Progenitor cell of endocrine pancreas (in vitro differentiated cells): Measurements from ENCODE around the gene SH3GL1. TPM values are rescaled to one million over a fixed set of nuclear protein-coding genes. Genes with fewer than 3 reads are reported as not detected.

Experiments
- DNase-seq: peaks from one replicate; pipeline ENCODE4 v3.0.0; 2021; ENCODE audit warnings: low spot score; ENCODE audit not compliant: unreplicated experiment
- H3K27ac Mint-ChIP-seq: 2 replicates; pipeline ENCODE4 v1.8.0; 2021; ENCODE audit warnings: mild to moderate bottlenecking, moderate library complexity, mixed read lengths
- H3K27me3 Mint-ChIP-seq: 2 replicates; pipeline ENCODE4 v1.8.0; 2021; ENCODE audit warnings: mixed read lengths
- H3K36me3 Mint-ChIP-seq: 2 replicates; pipeline ENCODE4 v1.8.0; 2022; ENCODE audit warnings: mixed read lengths; ENCODE audit not compliant: insufficient read depth
- H3K4me1 Mint-ChIP-seq: 2 replicates; pipeline ENCODE4 v1.8.0; 2021; ENCODE audit warnings: low read depth, mixed read lengths
- H3K4me3 Mint-ChIP-seq: 2 replicates; pipeline ENCODE4 v1.8.0; 2021; ENCODE audit warnings: low read depth, mild to moderate bottlenecking, moderate library complexity, mixed read lengths
- H3K9me3 Mint-ChIP-seq: 2 replicates; pipeline ENCODE4 v1.8.0; 2021; ENCODE audit warnings: low read depth, mixed read lengths
- CTCF ChIP-seq: fragments of 200-600 bp; sonication (generic); IDR thresholded peaks from one replicate; pipeline ENCODE4 v1.5.0; 2021; ENCODE audit warnings: antibody characterized with exemption, mild to moderate bottlenecking; ENCODE audit not compliant: unreplicated experiment
- total RNA-seq: library from RNA; stranded (reverse); gene quantifications from 2 replicates; pipeline ENCODE4 v1.2.1, GENCODE V29; 2021

The SH3GL1 gene
- total RNA-seq, 1 donor from 2014 or later = 55.6 TPM

GRCh38 chr19:4328243-4328990, 71.9 kb downstream of the SH3GL1 start:
- peaks cover 9% of the 10 kb centered on the region for H3K27me3 Mint-ChIP-seq

GRCh38 chr19:4327877-4328242, 72.5 kb downstream of the SH3GL1 start:
- H3K9me3 Mint-ChIP-seq = no peaks in the 10 kb centered on the region
- H3K4me3 Mint-ChIP-seq = peak overlapping the region; percentile 60
- DNase-seq = no peak
- peaks cover 4% of the 10 kb centered on the region for H3K36me3 Mint-ChIP-seq
- peaks cover 2% of the 10 kb centered on the region for H3K4me1 Mint-ChIP-seq
- no peak for TF ChIP-seq CTCF
- peaks cover 9% of the 10 kb centered on the region for H3K27me3 Mint-ChIP-seq
- peak overlapping the region; percentile 81 for H3K27ac Mint-ChIP-seq

More at GRCh38 chr19:4328243-4328990, 71.9 kb downstream of the SH3GL1 start:
- Mint-ChIP-seq H3K4me1 (peaks cover 2% of the 10 kb centered on the region), H3K9me3 (no peaks in the 10 kb centered on the region), H3K36me3 (peaks cover 4% of the 10 kb centered on the region), H3K4me3 (peak overlapping the region; percentile 65), H3K27ac (no peak overlapping the region)
- peak; percentile 96 for DNase-seq
- TF ChIP-seq CTCF = no peak

- peak overlapping the region; percentile 81 for H3K27ac Mint-ChIP-seq
- H3K9me3 Mint-ChIP-seq = no peaks in the 10 kb centered on the region
- peak; percentile 56 for DNase-seq
- peak overlapping the region; percentile 60 for H3K4me3 Mint-ChIP-seq
- H3K4me1 Mint-ChIP-seq = peaks cover 2% of the 10 kb centered on the region
- peaks cover 4% of the 10 kb centered on the region for H3K36me3 Mint-ChIP-seq
- no peak for TF ChIP-seq CTCF
- peaks cover 9% of the 10 kb centered on the region for H3K27me3 Mint-ChIP-seq
Observed at GRCh38 chr19:4327252-4327876, 73.0 kb downstream of the SH3GL1 start.

- Mint-ChIP-seq H3K36me3 (peaks cover 7% of the 10 kb centered on the region), H3K4me3 (no peak overlapping the region), H3K9me3 (no peaks in the 10 kb centered on the region), H3K4me1 (peaks cover 2% of the 10 kb centered on the region), H3K27ac (no peak overlapping the region), H3K27me3 (peaks cover 9% of the 10 kb centered on the region)
- DNase-seq = no peak
- no peak for TF ChIP-seq CTCF
Observed at GRCh38 chr19:4326837-4327251, 73.5 kb downstream of the SH3GL1 start.

GRCh38 chr19:4326215-4326836, 74.0 kb downstream of the SH3GL1 start:
- no peaks in the 10 kb centered on the region for H3K9me3 Mint-ChIP-seq
- peaks cover 7% of the 10 kb centered on the region for H3K36me3 Mint-ChIP-seq
- peaks cover 2% of the 10 kb centered on the region for H3K4me1 Mint-ChIP-seq
- no peak for DNase-seq
- no peak overlapping the region for H3K4me3 Mint-ChIP-seq
- TF ChIP-seq CTCF = no peak
- peaks cover 9% of the 10 kb centered on the region for H3K27me3 Mint-ChIP-seq
- no peak overlapping the region for H3K27ac Mint-ChIP-seq
